ENCODE results near the gene RDM1.
"Not testable (repeated sequence)": the region's sequence is repeated elsewhere in the genome, so short reads cannot be mapped to it uniquely, and the experiment has no call there.

RDM1 gene

GRCh38 chr17:35897772-35898171, 32.8 kb downstream of the RDM1 start:
- DNase-seq = not testable (repeated sequence)

- DNase-seq = no peak
Measured at GRCh38 chr17:35895636-35896587, 34.7 kb downstream of the RDM1 start.

GRCh38 chr17:35894206-35894605, 36.4 kb downstream of the RDM1 start:
- no peak for DNase-seq

GRCh38 chr17:35893751-35894150, 36.8 kb downstream of the RDM1 start:
- no peak for DNase-seq

GRCh38 chr17:35892091-35893035, 38.2 kb downstream of the RDM1 start:
- no peak for DNase-seq

GRCh38 chr17:35891269-35891668, 39.3 kb downstream of the RDM1 start:
- DNase-seq = no peak

- no peak for DNase-seq
Measured at GRCh38 chr17:35890774-35891155, 39.8 kb downstream of the RDM1 start.

- no peak for DNase-seq
Measured at GRCh38 chr17:35889818-35890773, 40.5 kb downstream of the RDM1 start.

- no peak for DNase-seq
Measured at GRCh38 chr17:35889241-35889640, 41.3 kb downstream of the RDM1 start.

- DNase-seq = no peak
Measured at GRCh38 chr17:35879773-35880654, 50.6 kb downstream of the RDM1 start, which contains the start of gene CCL5. Gene CCL5, minus strand, starts transcription at chr17:35880360.

- no peak for DNase-seq
Measured at GRCh38 chr17:35878361-35878760, 52.2 kb downstream of the RDM1 start.

GRCh38 chr17:35877345-35878029, 53.1 kb downstream of the RDM1 start:
- no peak for DNase-seq

GRCh38 chr17:35876534-35876933, 54.0 kb downstream of the RDM1 start:
- DNase-seq = no peak

GRCh38 chr17:35875800-35876139, 54.8 kb downstream of the RDM1 start:
- no peak for DNase-seq

GRCh38 chr17:35875072-35875799, 55.3 kb downstream of the RDM1 start:
- no peak for DNase-seq

GRCh38 chr17:35872196-35872980, 58.2 kb downstream of the RDM1 start:
- DNase-seq = no peak

- DNase-seq = no peak
Measured at GRCh38 chr17:35870906-35871819, 59.4 kb downstream of the RDM1 start.

GRCh38 chr17:35868737-35869136, 61.8 kb downstream of the RDM1 start, which contains the start of gene HEATR9:
Gene HEATR9, minus strand, starts transcription at chr17:35868891. Its CDS starts 149 bp downstream, at chr17:35868742.
- DNase-seq = no peak
